GM04504 (cell line): ENCODE results near the gene ZNF44.

Experiments used
- DNase-seq: peaks from one replicate; pipeline ENCODE4 v3.0.0-alpha.2; 2012; ENCODE audit warnings: low read depth

The ZNF44 gene

DNA sequence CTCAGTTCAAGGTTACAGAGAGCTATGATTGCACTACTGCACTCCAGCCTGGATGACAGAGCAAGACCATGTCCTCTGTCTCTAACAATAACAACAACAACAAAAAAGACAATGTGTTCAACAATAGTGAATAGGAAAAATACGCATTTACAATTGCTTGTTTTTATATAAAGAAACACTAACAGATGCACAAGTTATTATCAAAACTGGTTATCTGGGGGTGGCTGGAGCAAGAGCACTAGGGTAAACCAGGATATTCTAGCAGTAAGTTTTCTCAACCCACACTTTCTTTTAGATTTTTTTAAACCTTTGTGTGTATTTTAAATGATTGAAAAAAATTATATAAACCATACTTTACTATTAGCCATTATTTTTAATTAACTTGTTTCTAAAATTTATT, 33.1 kb downstream of the ZNF44 start:
- DNase-seq, result no peak

DNA sequence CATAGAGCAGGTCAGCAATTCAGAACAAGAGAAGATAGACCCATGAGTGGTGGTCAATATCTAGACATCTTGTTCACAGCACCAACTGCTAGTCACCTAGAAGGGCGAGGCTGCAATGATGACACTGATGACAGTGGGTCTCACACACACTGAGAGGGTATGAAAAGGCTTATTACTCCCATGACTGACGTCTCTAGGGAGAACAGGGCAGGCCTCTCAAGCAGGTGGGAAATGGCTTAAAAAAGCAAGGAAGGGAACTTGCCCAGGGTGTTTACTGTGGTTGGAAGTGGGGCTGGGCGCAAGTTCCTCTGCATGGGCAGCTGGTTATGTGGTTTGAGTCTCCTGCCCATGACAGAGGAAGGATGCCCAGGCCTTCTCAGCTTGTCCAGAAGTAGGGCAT, 33.8 kb downstream of the ZNF44 start:
- no peak for DNase-seq

DNA sequence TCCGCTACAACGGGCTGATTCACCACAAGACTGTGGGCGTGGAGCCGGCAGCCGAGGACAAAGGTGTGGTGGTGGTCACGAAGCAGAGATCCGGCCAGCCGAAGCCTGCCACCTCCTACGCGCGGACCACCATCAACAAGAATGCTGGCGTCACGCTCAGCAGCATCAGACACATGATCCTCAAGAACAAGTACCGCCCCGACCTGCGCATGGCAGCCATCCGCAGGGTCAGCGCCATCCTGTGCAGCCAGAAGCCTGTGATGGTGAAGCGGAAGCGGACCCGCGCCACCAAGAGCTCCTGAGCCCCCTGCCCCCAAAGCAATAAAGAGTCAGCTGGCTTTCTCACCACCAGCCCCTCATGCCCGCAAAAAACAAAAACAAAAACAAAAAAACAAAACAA, 34.4 kb downstream of the ZNF44 start:
- DNase-seq, result no peak

DNA sequence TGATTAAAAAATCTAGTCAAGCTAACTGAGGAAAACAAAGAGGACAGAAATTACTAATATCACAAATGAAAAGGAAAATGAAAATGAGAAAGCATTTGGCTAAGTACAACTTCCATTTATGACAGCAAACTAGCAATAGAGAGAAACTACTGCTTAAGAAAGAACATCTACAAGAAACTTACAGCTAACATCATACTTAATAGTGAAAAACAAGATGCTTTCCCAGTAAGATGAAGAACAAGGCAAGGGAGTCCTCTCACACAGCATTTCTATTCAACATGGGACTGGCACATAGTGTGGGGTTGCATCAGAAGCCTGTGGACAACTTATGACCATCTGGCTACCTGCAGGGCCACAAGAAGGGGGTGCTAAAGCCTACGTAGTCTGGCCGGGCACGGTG, 39.3 kb downstream of the ZNF44 start:
- no peak for DNase-seq

DNA sequence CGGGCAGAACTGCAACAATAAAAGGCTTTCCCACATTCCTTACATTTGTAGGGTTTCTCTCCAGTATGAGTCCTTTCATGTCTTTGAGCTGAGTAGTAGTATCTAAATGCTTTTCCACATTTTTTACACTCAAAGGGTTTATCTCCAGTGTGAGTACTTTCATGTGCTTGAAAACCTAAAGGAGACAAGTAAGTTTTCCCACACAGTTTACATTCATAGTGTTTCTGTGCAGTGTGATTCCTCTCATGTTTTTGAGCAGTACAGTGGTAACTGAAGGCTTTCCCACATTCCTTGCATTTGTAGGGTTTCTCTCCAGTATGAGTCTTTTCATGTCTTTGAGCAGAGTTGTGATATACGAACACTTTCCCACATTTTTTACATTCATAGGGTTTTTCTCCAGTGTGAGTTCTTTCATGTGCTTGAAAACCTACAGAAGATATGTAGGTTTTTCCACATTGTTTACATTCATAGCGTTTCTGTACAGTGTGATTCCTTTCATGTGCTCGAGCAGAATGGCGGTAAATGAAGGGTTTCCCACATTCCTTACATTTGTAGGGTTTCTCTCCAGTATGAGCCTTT, 47.0 kb downstream of the ZNF44 start:
- DNase-seq, result no peak

DNA sequence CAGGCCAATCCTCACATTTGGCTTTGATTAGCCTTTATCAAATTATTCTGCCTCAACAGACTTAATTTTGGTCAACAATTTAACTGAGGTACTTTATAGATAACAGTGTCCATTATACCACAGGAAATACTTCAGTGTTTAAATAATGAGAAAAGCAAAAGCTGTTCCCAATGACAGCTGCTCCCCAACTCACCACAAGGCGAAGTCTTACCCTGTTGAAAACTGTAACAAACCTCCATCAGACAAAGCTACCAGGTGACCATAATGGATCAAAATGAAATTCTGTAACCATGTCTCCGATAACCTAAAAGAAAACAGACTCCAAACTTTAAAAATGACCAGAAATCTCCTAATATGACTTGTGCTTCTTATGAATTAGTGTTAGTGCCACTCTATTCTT, 50.3 kb downstream of the ZNF44 start:
- DNase-seq, result no peak

DNA sequence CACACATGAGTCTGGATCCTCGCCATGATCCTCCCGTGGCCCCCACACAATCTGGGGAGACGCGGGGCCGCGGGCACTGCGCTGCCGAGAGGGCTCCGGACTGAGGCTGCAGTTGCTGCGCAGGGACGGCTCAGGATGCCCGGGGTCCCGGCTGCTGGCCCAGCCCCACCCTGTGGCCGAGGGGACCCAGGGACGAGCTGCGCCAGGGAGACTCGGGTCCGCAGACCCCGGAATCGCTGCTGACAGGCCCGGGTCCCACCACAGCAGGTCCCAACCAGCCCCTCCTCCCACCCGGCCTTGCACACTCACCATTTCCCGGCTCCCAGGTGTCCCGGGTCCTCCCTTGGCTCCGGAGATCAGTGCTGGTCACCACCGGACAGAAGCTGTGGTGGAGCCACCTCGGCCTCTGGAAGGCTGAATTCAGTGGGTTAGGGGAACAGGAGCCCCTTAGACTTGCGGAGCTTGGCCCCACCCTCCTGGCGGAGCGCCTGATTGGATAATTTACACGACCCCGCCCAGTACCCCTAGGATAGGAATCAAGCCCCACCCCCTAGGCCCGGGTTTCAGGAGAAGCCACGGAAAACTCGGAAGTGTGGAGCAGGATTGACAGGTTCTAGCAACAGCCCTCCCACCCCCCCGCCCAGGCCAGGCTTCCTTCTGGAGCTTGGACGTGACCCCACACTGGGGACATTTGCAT, 57.4 kb downstream of the ZNF44 start:
- DNase-seq, result no peak

DNA sequence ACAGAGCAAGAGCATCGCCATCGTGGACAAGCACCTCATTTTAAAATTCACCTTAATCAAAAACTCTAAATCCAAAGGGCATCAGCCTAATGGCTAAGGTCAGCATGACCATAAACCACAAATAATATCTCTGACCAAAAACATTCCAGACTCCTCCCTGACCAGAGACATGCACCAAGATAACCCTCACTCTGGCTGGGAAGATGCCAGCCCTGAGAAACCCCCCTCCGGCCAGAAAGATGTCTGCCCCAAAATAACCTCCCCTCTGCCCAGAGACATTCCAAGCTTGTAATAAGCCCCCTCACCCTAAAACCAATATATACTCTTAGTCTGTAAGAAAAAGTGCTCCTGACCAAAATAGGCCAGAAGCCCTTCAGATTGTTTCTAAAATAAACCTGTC, 61.7 kb downstream of the ZNF44 start:
- no peak for DNase-seq

DNA sequence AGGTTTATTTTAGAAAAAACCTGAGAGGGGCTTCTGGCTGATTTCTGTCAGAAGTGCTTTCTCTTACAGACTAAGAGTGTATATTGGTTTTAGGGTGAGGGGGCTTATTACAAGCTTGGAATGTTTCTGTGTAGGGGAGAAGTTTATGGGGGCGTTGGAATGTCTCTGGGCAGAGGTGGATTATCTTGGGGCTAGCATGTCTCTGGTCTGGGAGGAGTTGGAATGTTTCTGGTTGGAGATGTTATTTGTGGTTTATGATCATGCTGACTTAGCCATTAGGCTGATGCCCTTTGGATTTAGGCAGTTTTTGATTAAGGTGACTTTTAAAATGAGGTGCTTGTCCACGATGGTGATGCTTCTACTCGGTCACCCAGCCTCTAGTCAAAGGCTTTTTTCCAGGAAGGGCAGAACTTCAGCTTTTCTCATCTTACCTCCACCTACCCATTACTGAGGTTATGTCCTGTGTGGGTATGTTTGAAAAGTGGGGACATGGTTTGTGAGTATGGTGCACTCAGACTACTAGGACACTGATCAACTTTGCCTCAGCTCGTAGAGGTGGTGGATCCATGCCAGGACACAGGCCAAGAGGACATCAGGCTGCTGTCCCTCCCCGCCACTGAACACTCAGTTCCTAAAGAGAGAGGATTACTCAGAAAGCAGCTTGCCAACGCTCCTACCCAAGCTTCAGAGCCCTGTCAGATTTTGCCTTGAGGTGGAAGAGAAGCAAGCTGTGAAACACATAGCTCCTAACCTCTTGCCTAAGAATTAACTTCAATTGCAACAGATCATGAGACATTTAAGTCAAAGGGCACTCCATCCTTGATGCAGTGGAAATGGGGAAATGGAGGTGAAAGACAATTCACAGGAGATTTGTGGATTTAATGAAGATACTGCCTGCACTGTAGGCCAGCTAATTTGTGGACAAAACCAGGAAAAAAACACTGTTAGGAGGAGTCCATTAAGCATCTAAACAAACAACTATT, 63.6 kb downstream of the ZNF44 start:
- DNase-seq, result no peak

DNA sequence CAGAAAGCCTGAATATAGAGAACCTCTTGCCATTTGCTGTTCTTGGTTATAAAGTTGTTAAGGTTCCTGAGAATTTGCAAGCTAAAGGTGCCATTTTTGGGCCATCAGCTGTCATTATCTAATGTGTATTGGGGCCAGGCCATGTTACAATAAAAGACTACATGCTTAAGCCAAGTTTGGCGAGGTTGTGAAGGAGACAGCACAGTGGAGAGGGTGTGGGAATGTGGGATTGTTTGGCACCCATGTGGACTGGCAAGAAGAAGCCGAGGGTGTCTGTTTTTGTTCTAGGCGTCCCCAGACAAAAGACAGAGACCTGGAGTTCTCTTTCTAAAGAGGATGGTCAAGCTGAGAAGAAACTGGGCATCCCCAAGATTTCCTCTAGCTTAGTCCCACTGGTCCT, 64.7 kb downstream of the ZNF44 start:
- DNase-seq, result no peak

DNA sequence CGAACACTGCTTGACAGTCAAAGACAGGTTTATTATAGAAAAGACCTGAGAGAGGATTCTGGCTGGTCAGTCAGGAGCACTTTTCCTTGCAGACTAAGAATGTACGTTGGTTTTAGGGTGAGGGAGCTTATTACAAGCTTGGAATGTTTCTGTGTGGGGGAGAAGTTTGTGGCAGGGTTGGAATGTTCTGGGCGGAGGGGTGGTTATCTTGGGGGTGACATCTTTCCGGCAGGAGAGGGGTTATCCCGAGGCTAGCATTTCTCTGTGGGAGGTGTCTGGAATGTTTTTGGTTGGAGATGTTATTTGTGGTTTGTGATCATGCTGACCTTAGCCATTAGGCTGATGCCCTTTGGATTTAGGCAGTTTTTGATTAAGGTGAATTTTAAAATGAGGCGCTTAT, 70.0 kb downstream of the ZNF44 start:
- no peak for DNase-seq

DNA sequence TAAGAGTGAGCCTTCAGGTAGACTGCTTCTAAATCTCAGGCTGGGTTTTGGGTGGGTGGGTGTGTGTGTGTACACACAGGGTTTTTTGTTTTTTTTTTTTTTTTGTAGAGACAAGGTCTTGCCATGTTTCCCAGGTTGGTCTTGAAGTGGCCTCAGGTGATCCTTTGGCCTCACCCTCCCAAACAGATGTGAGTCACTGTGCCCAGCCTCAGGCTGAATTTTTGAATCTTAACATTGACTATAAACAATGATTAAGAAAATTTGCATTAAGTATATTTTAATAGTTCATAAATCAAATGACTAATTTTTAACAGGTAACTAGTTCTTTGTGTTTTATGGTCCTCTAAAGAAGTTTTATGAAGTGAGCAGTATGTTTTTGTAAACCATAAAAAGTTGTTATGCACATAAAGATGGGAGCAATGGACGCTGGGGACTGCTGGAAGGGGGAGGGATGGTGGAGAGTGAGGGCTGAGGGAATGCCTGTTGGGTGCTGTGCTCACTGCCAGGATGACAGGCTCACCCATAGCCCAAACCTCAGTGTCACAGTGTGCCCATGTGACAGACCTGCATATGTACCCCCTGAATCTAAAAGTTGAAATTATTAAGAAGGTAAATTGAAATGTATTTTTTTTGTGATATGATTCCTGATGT, 71.6 kb downstream of the ZNF44 start:
- DNase-seq, result no peak
